HepG2 (cell line): ENCODE measurements around the gene MSMO1. TPM values are rescaled to one million over a fixed set of nuclear protein-coding genes. Genes with fewer than 3 reads are reported as not detected.

Experiments used
- ATF7-NPFF ChIP-seq: sonication (generic); formaldehyde crosslinking; IDR thresholded peaks from 2 replicates; pipeline ENCODE4 v1.8.1; 2023; ENCODE audit warnings: mild to moderate bottlenecking, low read depth, missing genetic modification reagents, moderate library complexity
- FOXC1 ChIP-seq: sonication (generic); formaldehyde crosslinking; IDR thresholded peaks from 2 replicates; pipeline ENCODE4 v1.8.0; 2022; ENCODE audit warnings: mild to moderate bottlenecking, missing genetic modification reagents, borderline replicate concordance
- HOXA5 ChIP-seq: sonication (generic); formaldehyde crosslinking; IDR thresholded peaks from 2 replicates; pipeline ENCODE4 v1.4.0; 2020; ENCODE audit warnings: missing genetic modification reagents
- KMT2A ChIP-seq: sonication (generic); formaldehyde crosslinking; IDR thresholded peaks from 2 replicates; pipeline ENCODE4 v1.4.0; 2020; ENCODE audit warnings: missing genetic modification reagents
- MED1 ChIP-seq: sonication (generic); formaldehyde crosslinking; IDR thresholded peaks from 2 replicates; pipeline ENCODE4 v1.4.0; 2020; ENCODE audit warnings: missing genetic modification reagents
- MEIS2 ChIP-seq: sonication (generic); formaldehyde crosslinking; IDR thresholded peaks from 2 replicates; pipeline ENCODE4 v1.9.0; 2021; ENCODE audit warnings: mild to moderate bottlenecking, missing genetic modification reagents
- NFATC3 ChIP-seq: sonication (generic); formaldehyde crosslinking; IDR thresholded peaks from 2 replicates; pipeline ENCODE4 v1.5.1; 2020; ENCODE audit warnings: mild to moderate bottlenecking, missing genetic modification reagents
- PRPF4 ChIP-seq: fragments of 200-400 bp; formaldehyde crosslinking; IDR thresholded peaks from 2 replicates; pipeline ENCODE4 v1.6.1; 2016; ENCODE audit warnings: low read length, low read depth; ENCODE audit not compliant: poor library complexity, severe bottlenecking
- SALL1 ChIP-seq: sonication (generic); formaldehyde crosslinking; IDR thresholded peaks from 2 replicates; pipeline ENCODE4 v1.8.0; 2022; ENCODE audit warnings: mild to moderate bottlenecking, missing genetic modification reagents
- TCF7L2 ChIP-seq: IDR thresholded peaks from 2 replicates; pipeline ENCODE4 v1.6.1; 2011; ENCODE audit warnings: mild to moderate bottlenecking, low read depth, low read length, moderate library complexity
- TRIM24 ChIP-seq: sonication (generic); formaldehyde crosslinking; IDR thresholded peaks from 2 replicates; pipeline ENCODE4 v1.8.0; 2022; ENCODE audit warnings: mild to moderate bottlenecking, missing genetic modification reagents
- ZBTB7B ChIP-seq: sonication (generic); formaldehyde crosslinking; IDR thresholded peaks from 2 replicates; pipeline ENCODE4 v1.4.0; 2020; ENCODE audit warnings: missing genetic modification reagents
- ZNF343 ChIP-seq: sonication (generic); formaldehyde crosslinking; IDR thresholded peaks from 2 replicates; pipeline ENCODE4 v1.4.0; 2020; ENCODE audit warnings: mild to moderate bottlenecking, missing genetic modification reagents
- ZNF720 ChIP-seq: sonication (generic); formaldehyde crosslinking; IDR thresholded peaks from 2 replicates; pipeline ENCODE4 v1.4.0; 2020; ENCODE audit warnings: missing genetic modification reagents
- polyA plus RNA-seq, 8 experiments: library from polyadenylated mRNA; depleted of rRNA in 3 of 8; stranded (reverse) in 7 of 8; unstranded in 1 of 8; fragments of >200 nt; fragmentation: Illumina TruSeq in 4 of 8; extraction: Trizol in 4 of 8; gene quantifications; 2 replicates each; pipeline versions ENCODE4 v1.2.1 to v1.2.3, GENCODE V29; 2011 to 2016; ENCODE audit warnings: low read depth in 4 of 8, missing spikeins in 1 of 8, mixed read lengths in 1 of 8; ENCODE audit not compliant: insufficient read depth in 1 of 8
- total RNA-seq, 5 experiments: library from RNA; depleted of rRNA; stranded (reverse); fragments of >200 nt; fragmentation: Illumina TruSeq; extraction: Trizol; gene quantifications; 2 replicates each; pipeline ENCODE4 v1.2.3, GENCODE V29; 2016; ENCODE audit warnings: low read depth in 1 of 5
- TF ChIP-seq, protein P1 (sequence below): sonication (generic); formaldehyde crosslinking; IDR thresholded peaks from 2 replicates; pipeline ENCODE4 v1.8.1; 2022; ENCODE audit warnings: low read depth, mild to moderate bottlenecking, missing genetic modification reagents
- TF ChIP-seq, protein P2 (sequence below): IDR thresholded peaks from 2 replicates; pipeline ENCODE4 v1.6.1; 2016; ENCODE audit warnings: low read depth, borderline replicate concordance
- TF ChIP-seq, protein P3 (sequence below): IDR thresholded peaks from 2 replicates; pipeline ENCODE4 v1.6.1; 2016; ENCODE audit warnings: mild to moderate bottlenecking, missing biosample characterization, missing genetic modification reagents
- TF ChIP-seq, protein P4 (sequence below): sonication (generic); formaldehyde crosslinking; IDR thresholded peaks from 2 replicates; pipeline ENCODE4 v1.4.0; 2020; ENCODE audit warnings: low read depth, mild to moderate bottlenecking, missing genetic modification reagents
- TF ChIP-seq, protein P5 (sequence below): sonication (generic); formaldehyde crosslinking; IDR thresholded peaks from 2 replicates; pipeline ENCODE4 v1.5.1; 2020; ENCODE audit warnings: missing genetic modification reagents, mild to moderate bottlenecking, borderline replicate concordance

The MSMO1 gene
- total and polyA plus RNA-seq, 2 of the 13 experiments (the other 11 are each of a cell fraction or from before 2014, with no cell fraction given) = 98.1 to 216 TPM

DNA sequence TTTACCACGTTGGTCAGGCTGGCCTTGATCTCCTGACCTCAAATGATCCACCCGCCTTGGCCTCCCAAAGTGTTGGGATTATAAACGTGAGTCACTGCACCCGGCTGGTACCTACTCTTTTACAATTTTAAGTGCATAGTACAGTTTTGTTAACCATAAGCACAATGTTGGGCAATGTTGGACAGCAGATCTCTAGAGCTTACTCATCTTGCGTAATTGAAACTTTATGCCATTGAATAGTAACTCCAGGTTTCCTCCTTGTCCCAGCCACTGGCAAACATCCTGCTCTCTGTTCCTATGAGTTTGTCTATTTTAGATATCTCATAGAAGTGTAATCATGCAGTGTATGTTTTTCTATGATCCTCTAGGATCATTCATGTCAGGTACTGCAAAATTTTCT, 42.1 kb downstream of the MSMO1 start (continued):
- TF ChIP-seq MED1 (CRISPR knock-in tag) (peak; percentile 95), HOXA5 (CRISPR knock-in tag) (no peak), KMT2A (CRISPR knock-in tag) (peak; percentile 42; the same call in 1 of the 2 replicates), SALL1 (peak; percentile 98), ATF7-NPFF (CRISPR knock-in tag) (no peak), TCF7L2 (no peak), FOXC1 (CRISPR knock-in tag) (no peak), ZBTB7B (CRISPR knock-in tag) (0 out of 2 replicates have a peak, but pooled peaks have one; percentile 26), TRIM24 (CRISPR knock-in tag) (peak; percentile 95), PRPF4 (no peak), ZNF343 (no peak), MEIS2 (CRISPR knock-in tag) (peak; percentile 41; the same call in 1 of the 2 replicates), NFATC3 (CRISPR knock-in tag) (no peak), ZNF720 (CRISPR knock-in tag) (no peak)
- TF ChIP-seq, protein P1, sequence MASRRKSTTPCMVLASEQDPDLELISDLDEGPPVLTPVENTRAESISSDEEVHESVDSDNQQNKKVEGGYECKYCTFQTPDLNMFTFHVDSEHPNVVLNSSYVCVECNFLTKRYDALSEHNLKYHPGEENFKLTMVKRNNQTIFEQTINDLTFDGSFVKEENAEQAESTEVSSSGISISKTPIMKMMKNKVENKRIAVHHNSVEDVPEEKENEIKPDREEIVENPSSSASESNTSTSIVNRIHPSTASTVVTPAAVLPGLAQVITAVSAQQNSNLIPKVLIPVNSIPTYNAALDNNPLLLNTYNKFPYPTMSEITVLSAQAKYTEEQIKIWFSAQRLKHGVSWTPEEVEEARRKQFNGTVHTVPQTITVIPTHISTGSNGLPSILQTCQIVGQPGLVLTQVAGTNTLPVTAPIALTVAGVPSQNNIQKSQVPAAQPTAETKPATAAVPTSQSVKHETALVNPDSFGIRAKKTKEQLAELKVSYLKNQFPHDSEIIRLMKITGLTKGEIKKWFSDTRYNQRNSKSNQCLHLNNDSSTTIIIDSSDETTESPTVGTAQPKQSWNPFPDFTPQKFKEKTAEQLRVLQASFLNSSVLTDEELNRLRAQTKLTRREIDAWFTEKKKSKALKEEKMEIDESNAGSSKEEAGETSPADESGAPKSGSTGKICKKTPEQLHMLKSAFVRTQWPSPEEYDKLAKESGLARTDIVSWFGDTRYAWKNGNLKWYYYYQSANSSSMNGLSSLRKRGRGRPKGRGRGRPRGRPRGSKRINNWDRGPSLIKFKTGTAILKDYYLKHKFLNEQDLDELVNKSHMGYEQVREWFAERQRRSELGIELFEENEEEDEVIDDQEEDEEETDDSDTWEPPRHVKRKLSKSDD (CRISPR knock-in tag) = 0 out of 2 replicates have a peak, but pooled peaks have one; percentile 50
- TF ChIP-seq, protein P2, sequence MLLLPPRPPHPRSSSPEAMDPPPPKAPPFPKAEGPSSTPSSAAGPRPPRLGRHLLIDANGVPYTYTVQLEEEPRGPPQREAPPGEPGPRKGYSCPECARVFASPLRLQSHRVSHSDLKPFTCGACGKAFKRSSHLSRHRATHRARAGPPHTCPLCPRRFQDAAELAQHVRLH (CRISPR knock-in tag) = peak; percentile 39; the same call in 1 of the 2 replicates
- TF ChIP-seq, protein P3, sequence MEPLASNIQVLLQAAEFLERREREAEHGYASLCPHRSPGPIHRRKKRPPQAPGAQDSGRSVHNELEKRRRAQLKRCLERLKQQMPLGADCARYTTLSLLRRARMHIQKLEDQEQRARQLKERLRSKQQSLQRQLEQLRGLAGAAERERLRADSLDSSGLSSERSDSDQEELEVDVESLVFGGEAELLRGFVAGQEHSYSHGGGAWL (CRISPR knock-in tag) = no peak
- TF ChIP-seq, protein P4, sequence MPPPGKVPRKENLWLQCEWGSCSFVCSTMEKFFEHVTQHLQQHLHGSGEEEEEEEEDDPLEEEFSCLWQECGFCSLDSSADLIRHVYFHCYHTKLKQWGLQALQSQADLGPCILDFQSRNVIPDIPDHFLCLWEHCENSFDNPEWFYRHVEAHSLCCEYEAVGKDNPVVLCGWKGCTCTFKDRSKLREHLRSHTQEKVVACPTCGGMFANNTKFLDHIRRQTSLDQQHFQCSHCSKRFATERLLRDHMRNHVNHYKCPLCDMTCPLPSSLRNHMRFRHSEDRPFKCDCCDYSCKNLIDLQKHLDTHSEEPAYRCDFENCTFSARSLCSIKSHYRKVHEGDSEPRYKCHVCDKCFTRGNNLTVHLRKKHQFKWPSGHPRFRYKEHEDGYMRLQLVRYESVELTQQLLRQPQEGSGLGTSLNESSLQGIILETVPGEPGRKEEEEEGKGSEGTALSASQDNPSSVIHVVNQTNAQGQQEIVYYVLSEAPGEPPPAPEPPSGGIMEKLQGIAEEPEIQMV (CRISPR knock-in tag) = no peak
- TF ChIP-seq, protein P5, sequence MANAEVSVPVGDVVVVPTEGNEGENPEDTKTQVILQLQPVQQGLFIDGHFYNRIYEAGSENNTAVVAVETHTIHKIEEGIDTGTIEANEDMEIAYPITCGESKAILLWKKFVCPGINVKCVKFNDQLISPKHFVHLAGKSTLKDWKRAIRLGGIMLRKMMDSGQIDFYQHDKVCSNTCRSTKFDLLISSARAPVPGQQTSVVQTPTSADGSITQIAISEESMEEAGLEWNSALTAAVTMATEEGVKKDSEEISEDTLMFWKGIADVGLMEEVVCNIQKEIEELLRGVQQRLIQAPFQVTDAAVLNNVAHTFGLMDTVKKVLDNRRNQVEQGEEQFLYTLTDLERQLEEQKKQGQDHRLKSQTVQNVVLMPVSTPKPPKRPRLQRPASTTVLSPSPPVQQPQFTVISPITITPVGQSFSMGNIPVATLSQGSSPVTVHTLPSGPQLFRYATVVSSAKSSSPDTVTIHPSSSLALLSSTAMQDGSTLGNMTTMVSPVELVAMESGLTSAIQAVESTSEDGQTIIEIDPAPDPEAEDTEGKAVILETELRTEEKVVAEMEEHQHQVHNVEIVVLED (CRISPR knock-in tag) = no peak
